ENCODE results near the gene GLRX.

DNA sequence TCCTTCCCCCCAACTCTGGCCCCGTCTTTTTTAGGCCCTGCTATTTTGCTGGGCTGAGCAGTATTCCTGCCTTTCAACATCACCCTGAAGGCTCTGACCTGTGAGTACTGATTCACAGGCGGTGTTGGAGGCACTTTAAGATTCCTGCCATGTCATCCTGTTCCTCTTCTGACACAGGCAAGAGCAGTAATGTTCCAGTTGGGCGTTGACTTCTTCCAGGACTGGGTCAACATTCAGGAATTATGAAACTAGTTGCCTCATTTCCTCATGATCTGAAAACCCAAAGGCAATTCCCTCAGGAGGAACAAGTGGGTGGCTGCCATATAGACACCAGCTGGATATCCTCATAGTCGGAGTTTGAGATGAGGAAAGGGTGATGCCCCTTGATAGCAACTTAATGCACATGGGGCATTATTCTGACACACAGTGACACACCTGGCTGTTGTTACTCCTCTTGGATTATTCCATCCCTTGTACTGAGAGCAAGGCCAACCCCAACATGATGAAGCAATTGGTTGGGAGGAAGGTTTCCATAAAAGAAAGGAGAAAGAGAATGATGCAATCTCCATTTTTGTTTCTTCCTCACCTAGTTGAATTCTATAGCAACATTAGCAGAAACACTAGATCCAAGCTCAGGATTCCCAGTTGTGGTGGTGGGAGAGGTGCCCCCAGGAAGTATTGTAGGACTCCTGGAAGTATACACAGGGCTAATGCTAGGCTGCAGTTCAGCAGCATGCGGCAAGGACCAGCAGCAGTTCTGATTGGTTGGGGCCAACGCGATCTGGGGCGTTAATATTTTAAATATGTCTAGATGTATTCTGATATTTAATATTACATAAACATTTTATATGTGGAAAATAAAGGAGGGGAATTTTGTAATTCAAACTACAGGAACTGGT is 19.6 kb upstream of the GLRX start:
- no peak for TF ChIP-seq POLR2A (IDR thresholded peaks at IDR 0.05; ENCODE audit: low read depth, low read length)
- no peak for TF ChIP-seq POLR2AphosphoS5 (IDR thresholded peaks at IDR 0.05; ENCODE audit: low read depth, low read length)
- no peak for TF ChIP-seq POU2F2 (IDR thresholded peaks at IDR 0.05; ENCODE audit: low read depth, low read length)
- no peak for TF ChIP-seq TAF1 (IDR thresholded peaks at IDR 0.05; ENCODE audit: low read depth, low read length)
- TF ChIP-seq PAX5 (IDR thresholded peaks at IDR 0.05; ENCODE audit: insufficient read depth, low read length, severe bottlenecking) = no peak
